ENCODE results near the gene RNF114.
"Not testable (repeated sequence)": the region's sequence is repeated elsewhere in the genome, so short reads cannot be mapped to it uniquely, and the experiment has no call there.

The RNF114 gene

DNA sequence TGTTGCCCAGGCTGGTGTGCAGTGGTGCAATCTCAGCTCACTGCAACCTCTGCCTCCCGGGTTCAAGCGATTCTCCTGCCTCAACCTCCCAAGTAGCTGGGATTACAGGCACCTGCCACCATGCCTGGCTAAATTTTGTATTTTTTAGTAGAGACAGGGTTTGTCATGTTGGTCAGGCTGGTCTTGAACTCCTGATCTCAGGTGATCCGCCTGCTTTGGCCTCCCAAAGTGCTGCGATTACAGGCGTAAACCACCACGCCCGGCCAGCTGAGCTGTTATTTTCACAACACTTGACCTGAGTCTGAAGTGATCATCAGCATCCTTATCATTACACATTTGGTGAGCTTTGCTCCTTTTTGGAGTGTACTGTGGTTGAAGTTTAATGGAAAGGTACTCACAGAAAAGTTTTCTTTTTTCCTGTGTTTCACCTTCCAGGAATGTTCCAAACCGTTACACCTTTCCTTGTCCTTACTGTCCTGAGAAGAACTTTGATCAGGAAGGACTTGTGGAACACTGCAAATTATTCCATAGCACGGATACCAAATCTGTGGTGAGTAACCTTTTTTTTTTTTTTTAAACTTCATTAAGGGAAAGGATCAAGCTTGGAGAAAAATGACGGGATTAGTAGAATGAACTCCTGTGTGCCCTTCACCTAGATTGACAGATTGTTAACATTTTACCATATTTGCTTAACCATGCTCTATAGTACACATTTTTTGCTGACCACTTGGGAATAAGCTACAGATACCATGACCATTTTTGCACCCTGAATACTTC lies 9.7 kb downstream of the RNF114 start:
- intact Hi-C loops (cut with DNase I; ENCODE audit: low total_unique reads) = no loop called here
- H3K4me3 ChIP-seq = no peak overlapping the region
- no peak overlapping the region for H3K27ac ChIP-seq
- TF ChIP-seq, protein P1, sequence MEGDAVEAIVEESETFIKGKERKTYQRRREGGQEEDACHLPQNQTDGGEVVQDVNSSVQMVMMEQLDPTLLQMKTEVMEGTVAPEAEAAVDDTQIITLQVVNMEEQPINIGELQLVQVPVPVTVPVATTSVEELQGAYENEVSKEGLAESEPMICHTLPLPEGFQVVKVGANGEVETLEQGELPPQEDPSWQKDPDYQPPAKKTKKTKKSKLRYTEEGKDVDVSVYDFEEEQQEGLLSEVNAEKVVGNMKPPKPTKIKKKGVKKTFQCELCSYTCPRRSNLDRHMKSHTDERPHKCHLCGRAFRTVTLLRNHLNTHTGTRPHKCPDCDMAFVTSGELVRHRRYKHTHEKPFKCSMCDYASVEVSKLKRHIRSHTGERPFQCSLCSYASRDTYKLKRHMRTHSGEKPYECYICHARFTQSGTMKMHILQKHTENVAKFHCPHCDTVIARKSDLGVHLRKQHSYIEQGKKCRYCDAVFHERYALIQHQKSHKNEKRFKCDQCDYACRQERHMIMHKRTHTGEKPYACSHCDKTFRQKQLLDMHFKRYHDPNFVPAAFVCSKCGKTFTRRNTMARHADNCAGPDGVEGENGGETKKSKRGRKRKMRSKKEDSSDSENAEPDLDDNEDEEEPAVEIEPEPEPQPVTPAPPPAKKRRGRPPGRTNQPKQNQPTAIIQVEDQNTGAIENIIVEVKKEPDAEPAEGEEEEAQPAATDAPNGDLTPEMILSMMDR (IDR thresholded peaks at IDR 0.05) = no peak
- no peak for DNase-seq
- no peaks in the 10 kb centered on the region for H3K27me3 ChIP-seq
- H3K36me3 ChIP-seq = peaks cover 55 to 92% (median 78%) of the 10 kb centered on the region in 3 donors
- peaks cover 0 to 15% (median 4%) of the 10 kb centered on the region in 4 donors for H3K4me1 ChIP-seq
- no peaks in the 10 kb centered on the region for H3K9me3 ChIP-seq

DNA sequence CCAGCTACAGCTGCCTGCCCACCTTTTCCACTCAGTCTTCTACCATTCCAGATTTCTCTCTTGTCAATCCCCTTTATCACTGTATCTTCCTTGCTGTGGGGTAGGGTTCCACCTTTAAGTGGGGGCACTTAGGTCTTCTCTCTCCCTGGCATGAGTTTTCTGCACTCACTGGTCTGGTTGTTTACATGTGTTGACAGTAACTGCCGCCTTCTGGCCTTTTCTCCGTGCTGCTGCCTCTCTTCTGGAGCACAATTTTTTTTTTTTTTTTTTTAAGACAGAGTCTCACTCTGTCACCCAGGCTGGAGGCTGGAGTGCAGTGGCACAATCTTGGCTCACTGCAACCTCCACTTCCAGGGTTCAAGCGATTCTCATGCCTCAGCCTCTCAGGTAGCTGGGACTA lies 12.0 kb downstream of the RNF114 start:
- H3K27ac ChIP-seq = no peak overlapping the region
- H3K27me3 ChIP-seq = no peaks in the 10 kb centered on the region
- peaks cover 0 to 6% (median 0%) of the 10 kb centered on the region in 4 donors for H3K4me1 ChIP-seq
- no peaks in the 10 kb centered on the region for H3K9me3 ChIP-seq
- peaks cover 78 to 94% (median 80%) of the 10 kb centered on the region in 3 donors for H3K36me3 ChIP-seq
- intact Hi-C loops (cut with DNase I; ENCODE audit: low total_unique reads) = no loop called here
- DNase-seq = no peak
- TF ChIP-seq, protein P1 (IDR thresholded peaks at IDR 0.05) = no peak
- H3K4me3 ChIP-seq = no peak overlapping the region

DNA sequence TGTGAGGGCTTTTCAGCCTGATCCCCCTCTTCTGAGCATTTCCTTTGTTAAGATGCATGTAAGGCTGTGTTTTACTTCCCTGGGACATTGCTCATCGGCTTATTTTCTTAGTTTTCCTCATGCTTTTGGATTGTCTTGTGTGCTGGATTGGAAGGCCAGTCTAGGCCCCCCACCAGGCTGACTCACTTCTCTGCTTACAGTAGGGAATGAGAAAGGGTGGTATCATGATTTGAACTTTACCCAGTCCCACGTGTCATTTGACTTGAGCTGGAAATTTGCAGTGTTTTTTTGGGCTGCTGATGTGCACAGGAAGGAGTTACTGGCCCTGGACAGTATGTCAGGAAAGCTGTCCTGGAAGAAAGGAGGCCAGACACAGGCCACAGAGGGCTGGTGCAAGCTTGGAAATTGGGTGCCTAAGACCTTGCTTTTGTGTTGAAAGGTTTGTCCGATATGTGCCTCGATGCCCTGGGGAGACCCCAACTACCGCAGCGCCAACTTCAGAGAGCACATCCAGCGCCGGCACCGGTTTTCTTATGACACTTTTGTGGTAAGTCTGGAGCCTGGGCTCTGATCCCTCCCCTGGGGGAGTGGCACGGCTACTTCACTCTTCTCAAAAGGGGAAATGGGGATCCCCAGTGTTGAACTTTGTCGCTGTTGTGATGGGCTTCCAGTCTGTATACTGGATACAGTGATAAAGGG lies 12.8 kb downstream of the RNF114 start:
- Histone ChIP-seq H3K9me3 (no peaks in the 10 kb centered on the region), H3K4me1 (peaks cover 0 to 5% (median 0%) of the 10 kb centered on the region in 4 donors), H3K4me3 (no peak overlapping the region), H3K36me3 (peaks cover 83 to 96% (median 85%) of the 10 kb centered on the region in 3 donors), H3K27ac (no peak overlapping the region), H3K27me3 (no peaks in the 10 kb centered on the region)
- no peak for DNase-seq
- TF ChIP-seq, protein P1 (IDR thresholded peaks at IDR 0.05) = no peak
- intact Hi-C loops (cut with DNase I; ENCODE audit: low total_unique reads) = no loop called here

DNA sequence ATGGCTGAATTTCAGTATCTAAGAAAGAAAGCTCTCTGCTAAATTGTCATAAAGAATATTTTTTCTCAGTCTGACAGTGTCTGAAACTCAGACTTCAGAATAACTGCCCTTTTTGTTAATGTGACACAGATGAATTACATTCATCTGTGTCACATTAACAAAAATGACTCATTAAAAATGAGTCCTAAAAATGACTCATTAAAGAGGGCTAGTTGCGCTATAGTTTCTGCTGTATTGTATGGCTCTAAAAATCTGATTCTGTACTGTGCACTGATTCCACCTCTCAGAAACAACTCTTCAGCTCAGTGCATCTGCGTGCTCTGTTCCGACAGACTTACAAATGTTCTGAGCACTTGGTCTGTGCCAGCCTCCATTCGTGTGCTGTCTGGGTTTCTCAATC lies 15.0 kb downstream of the RNF114 start:
- Histone ChIP-seq H3K4me1 (no peaks in the 10 kb centered on the region), H3K36me3 (peaks cover 64 to 98% (median 94%) of the 10 kb centered on the region in 3 donors), H3K9me3 (no peaks in the 10 kb centered on the region), H3K4me3 (no peak overlapping the region), H3K27me3 (no peaks in the 10 kb centered on the region), H3K27ac (no peak overlapping the region)
- TF ChIP-seq, protein P1 (IDR thresholded peaks at IDR 0.05) = no peak
- intact Hi-C loops (cut with DNase I; ENCODE audit: low total_unique reads) = no loop called here
- DNase-seq = no peak

DNA sequence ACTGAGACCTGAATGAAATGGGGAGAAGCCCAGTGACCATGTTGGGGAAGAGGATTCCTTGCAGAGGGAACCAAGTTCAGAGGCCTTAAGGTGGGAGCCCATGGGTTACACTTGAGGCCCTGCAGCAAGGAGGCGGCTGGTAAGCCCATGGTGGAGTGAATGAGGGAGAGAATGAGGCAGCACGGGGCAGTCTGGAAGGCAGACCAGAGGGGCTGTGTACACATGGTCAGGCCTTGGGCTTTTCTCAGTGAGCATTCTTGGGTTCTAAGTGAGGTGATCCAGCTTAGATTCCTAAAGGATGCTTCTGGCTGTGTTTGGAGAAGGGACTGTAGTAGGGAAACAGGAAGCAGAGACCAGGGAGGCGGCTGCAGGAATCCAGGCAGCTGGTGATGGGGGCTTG lies 19.0 kb downstream of the RNF114 start:
- intact Hi-C loops (cut with DNase I; ENCODE audit: low total_unique reads) = no loop called here
- Histone ChIP-seq H3K27me3 (no peaks in the 10 kb centered on the region), H3K36me3 (peaks cover 49 to 100% (median 81%) of the 10 kb centered on the region in 3 donors), H3K9me3 (no peaks in the 10 kb centered on the region), H3K4me1 (no peaks in the 10 kb centered on the region), H3K4me3 (no peak overlapping the region), H3K27ac (no peak overlapping the region)
- TF ChIP-seq, protein P1 (IDR thresholded peaks at IDR 0.05) = no peak
- no peak for DNase-seq

DNA sequence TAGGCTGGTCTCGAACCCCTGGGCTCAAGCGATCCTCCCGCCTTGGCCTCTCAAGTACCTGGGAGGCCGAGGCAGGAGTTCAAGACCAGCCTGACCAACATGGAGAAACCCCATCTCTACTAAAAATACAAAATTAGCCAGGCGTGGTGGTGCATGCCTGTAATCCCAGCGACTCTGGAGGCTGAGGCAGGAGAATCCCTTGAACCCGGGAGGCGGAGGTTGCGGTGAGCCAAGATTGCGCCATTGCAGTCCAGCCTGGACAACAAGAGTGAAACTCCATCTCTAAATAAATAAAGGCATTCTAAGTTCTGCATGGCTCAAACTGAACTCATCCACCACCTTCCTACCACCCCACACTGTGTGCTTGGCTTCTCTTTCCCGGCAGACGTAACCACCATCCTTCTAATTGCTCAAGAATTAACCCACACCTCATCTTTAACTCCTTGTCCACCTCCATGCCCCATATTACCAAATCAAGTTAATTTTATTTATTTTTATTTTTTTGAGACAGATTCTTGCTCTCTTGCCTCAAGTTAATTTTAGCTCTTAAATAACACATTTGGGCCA lies 19.7 kb downstream of the RNF114 start:
- DNase-seq; H3K27ac ChIP-seq; H3K27me3 ChIP-seq; H3K4me3 ChIP-seq; intact Hi-C loops (cut with DNase I; ENCODE audit: low total_unique reads); H3K9me3 ChIP-seq; H3K4me1 ChIP-seq: not testable (repeated sequence)
- peaks cover 42 to 95% (median 74%) of the 10 kb centered on the region in 3 donors for H3K36me3 ChIP-seq

All from tibial artery (tissue), 4 donors.